ENCODE measurements around the gene SPC24.
"Not testable (repeated sequence)": the region's sequence is repeated elsewhere in the genome, so short reads cannot be mapped to it uniquely, and the experiment has no call there.

The SPC24 gene

GRCh38 chr19:11125994-11126685 lies 29.4 kb downstream of the SPC24 start:
- peak; percentile 64 for DNase-seq (ENCODE audit: low read depth)

- DNase-seq (ENCODE audit: low read depth) = not testable (repeated sequence)
Observed at GRCh38 chr19:11124157-11124556, 31.4 kb downstream of the SPC24 start.

GRCh38 chr19:11123114-11123513 lies 32.5 kb downstream of the SPC24 start:
- no peak for DNase-seq (ENCODE audit: low read depth)

GRCh38 chr19:11121963-11122362 lies 33.6 kb downstream of the SPC24 start:
- DNase-seq (ENCODE audit: low read depth) = not testable (repeated sequence)

GRCh38 chr19:11116507-11116906 lies 39.1 kb downstream of the SPC24 start:
- no peak for DNase-seq (ENCODE audit: low read depth)

- no peak for DNase-seq (ENCODE audit: low read depth)
Observed at GRCh38 chr19:11115895-11116446, 39.6 kb downstream of the SPC24 start.

GRCh38 chr19:11115042-11115441 lies 40.5 kb downstream of the SPC24 start:
- no peak for DNase-seq (ENCODE audit: low read depth)

- DNase-seq (ENCODE audit: low read depth) = no peak
Observed at GRCh38 chr19:11113140-11113708, 42.4 kb downstream of the SPC24 start.

- DNase-seq (ENCODE audit: low read depth) = no peak
Observed at GRCh38 chr19:11111771-11112144, 43.8 kb downstream of the SPC24 start.

- no peak for DNase-seq (ENCODE audit: low read depth)
Observed at GRCh38 chr19:11111117-11111770, 44.3 kb downstream of the SPC24 start.

GRCh38 chr19:11108746-11109145 lies 46.8 kb downstream of the SPC24 start:
- DNase-seq (ENCODE audit: low read depth) = no peak

- no peak for DNase-seq (ENCODE audit: low read depth)
Observed at GRCh38 chr19:11106477-11106876, 49.1 kb downstream of the SPC24 start.

GRCh38 chr19:11105014-11105636 lies 50.5 kb downstream of the SPC24 start:
- DNase-seq (ENCODE audit: low read depth) = no peak

- not testable (repeated sequence) for DNase-seq (ENCODE audit: low read depth)
Observed at GRCh38 chr19:11103667-11104066, 51.9 kb downstream of the SPC24 start.

- DNase-seq (ENCODE audit: low read depth) = no peak
Observed at GRCh38 chr19:11102944-11103343, 52.6 kb downstream of the SPC24 start.

- no peak for DNase-seq (ENCODE audit: low read depth)
Observed at GRCh38 chr19:11101057-11101456, 54.5 kb downstream of the SPC24 start.

- DNase-seq (ENCODE audit: low read depth) = no peak
Observed at GRCh38 chr19:11100049-11100448, 55.5 kb downstream of the SPC24 start.

- no peak for DNase-seq (ENCODE audit: low read depth)
Observed at GRCh38 chr19:11098861-11099260, 56.7 kb downstream of the SPC24 start.

- no peak for DNase-seq (ENCODE audit: low read depth)
Observed at GRCh38 chr19:11098327-11098726, 57.3 kb downstream of the SPC24 start.

- DNase-seq (ENCODE audit: low read depth) = not testable (repeated sequence)
Observed at GRCh38 chr19:11097367-11097766, 58.2 kb downstream of the SPC24 start.

GRCh38 chr19:11096210-11096841 lies 59.3 kb downstream of the SPC24 start:
- no peak for DNase-seq (ENCODE audit: low read depth)
